ENCODE data around the gene UFSP2.

DNA sequence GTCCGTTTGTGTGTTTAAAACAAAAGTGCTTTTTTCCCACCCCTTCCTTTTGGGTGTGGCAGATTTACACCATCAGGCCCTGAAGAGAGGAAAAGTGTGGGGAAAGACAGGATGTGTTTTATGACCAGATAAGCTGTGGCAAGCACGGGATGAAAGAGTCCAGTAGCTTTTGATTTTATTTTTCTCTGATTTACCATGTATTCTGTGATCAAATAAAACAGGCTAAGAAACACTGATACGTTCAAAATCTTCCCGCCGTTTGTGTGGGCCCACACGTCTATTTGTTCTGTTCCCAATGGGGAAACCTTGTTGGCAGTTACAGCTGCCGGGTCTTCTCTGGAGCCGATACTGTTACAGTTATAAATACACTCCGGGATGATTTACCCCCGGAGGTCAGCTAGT is 40.8 kb downstream of the UFSP2 start:
- TF ChIP-seq, protein P1, sequence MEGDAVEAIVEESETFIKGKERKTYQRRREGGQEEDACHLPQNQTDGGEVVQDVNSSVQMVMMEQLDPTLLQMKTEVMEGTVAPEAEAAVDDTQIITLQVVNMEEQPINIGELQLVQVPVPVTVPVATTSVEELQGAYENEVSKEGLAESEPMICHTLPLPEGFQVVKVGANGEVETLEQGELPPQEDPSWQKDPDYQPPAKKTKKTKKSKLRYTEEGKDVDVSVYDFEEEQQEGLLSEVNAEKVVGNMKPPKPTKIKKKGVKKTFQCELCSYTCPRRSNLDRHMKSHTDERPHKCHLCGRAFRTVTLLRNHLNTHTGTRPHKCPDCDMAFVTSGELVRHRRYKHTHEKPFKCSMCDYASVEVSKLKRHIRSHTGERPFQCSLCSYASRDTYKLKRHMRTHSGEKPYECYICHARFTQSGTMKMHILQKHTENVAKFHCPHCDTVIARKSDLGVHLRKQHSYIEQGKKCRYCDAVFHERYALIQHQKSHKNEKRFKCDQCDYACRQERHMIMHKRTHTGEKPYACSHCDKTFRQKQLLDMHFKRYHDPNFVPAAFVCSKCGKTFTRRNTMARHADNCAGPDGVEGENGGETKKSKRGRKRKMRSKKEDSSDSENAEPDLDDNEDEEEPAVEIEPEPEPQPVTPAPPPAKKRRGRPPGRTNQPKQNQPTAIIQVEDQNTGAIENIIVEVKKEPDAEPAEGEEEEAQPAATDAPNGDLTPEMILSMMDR (optimal IDR thresholded peaks at IDR 0.05 in 1 of 3, IDR thresholded peaks at IDR 0.05 in 1 of 3, conservative IDR thresholded peaks at IDR 0.05 in 1 of 3; ENCODE audit: extremely low read depth in 1 of 3, insufficient read depth in 2 of 3, low read length in 3 of 3) = no peak
- no peak for TF ChIP-seq EZH2 (IDR thresholded peaks at IDR 0.05; ENCODE audit: low read length)

Measured in keratinocyte (primary cell).